Fibroblast of the aortic adventitia (primary cell): Measurements from ENCODE around the gene TBC1D8B. TPM values are rescaled to one million over a fixed set of nuclear protein-coding genes. Genes with fewer than 3 reads are reported as not detected.

Experiments used
- DNase-seq: peaks from one replicate; pipeline ENCODE4 v3.0.0-alpha.2; 2010; ENCODE audit warnings: low read depth
- H3K4me3 ChIP-seq: 2 replicates; pipeline ENCODE4 v1.5.1; 2011; ENCODE audit warnings: low read depth, mild to moderate bottlenecking, control low read depth, low read length, moderate library complexity
- CTCF ChIP-seq: IDR thresholded peaks from 2 replicates; pipeline ENCODE4 v1.5.1; 2011; ENCODE audit warnings: mild to moderate bottlenecking, low read length, control low read depth, inconsistent platforms; ENCODE audit not compliant: insufficient read depth
- total RNA-seq: library from RNA; depleted of rRNA; stranded (reverse); fragments of >200 nt; gene quantifications from 2 replicates; pipeline ENCODE4 v1.2.3, GENCODE V29; 2012; ENCODE audit warnings: low replicate concordance

The TBC1D8B gene
- total RNA-seq, 1 donor: 17.1 TPM

- H3K4me3 ChIP-seq: no peak overlapping the region
- peak; percentile 27 for TF ChIP-seq CTCF
- DNase-seq: peak; percentile 59
Measured at GRCh38 chrX:106898462-106898861, 96.0 kb downstream of the TBC1D8B start.

- DNase-seq: peak; percentile 18
- no peak for TF ChIP-seq CTCF
- no peak overlapping the region for H3K4me3 ChIP-seq
Measured at GRCh38 chrX:106899276-106899675, 96.8 kb downstream of the TBC1D8B start.

- no peak overlapping the region for H3K4me3 ChIP-seq
- no peak for DNase-seq
- no peak for TF ChIP-seq CTCF
Measured at GRCh38 chrX:106899841-106900240, 97.4 kb downstream of the TBC1D8B start.

GRCh38 chrX:106901341-106901740 is 98.9 kb downstream of the TBC1D8B start:
- H3K4me3 ChIP-seq: no peak overlapping the region
- no peak for DNase-seq
- no peak for TF ChIP-seq CTCF

- no peak for TF ChIP-seq CTCF
- DNase-seq: no peak
- no peak overlapping the region for H3K4me3 ChIP-seq
Measured at GRCh38 chrX:106901781-106902219, 99.3 kb downstream of the TBC1D8B start.

GRCh38 chrX:106902684-106903083 is 100.2 kb downstream of the TBC1D8B start:
- TF ChIP-seq CTCF: no peak
- no peak for DNase-seq
- no peak overlapping the region for H3K4me3 ChIP-seq

GRCh38 chrX:106903291-106903824 is 100.9 kb downstream of the TBC1D8B start, which contains the start of gene RIPPLY1:
Gene RIPPLY1, minus strand, starts transcription at chrX:106903341. Its CDS starts 54 bp downstream, at chrX:106903287.
- H3K4me3 ChIP-seq: no peak within 1 kb of the TSS
- DNase-seq: no peak
- no peak for TF ChIP-seq CTCF
